ENCODE measurements around the gene KCTD18. TPM values are rescaled to one million over a fixed set of nuclear protein-coding genes. Genes with fewer than 3 reads are reported as not detected.

The KCTD18 gene
- total and polyA plus RNA-seq, 2 of the 8 experiments (the other 6 are each of a cell fraction or from before 2014, with no cell fraction given): 1.6 to 3.1 TPM

- TF ChIP-seq TCF12 (IDR thresholded peaks at IDR 0.05; ENCODE audit: low read depth, low read length) (no peak), HDAC2 (IDR thresholded peaks at IDR 0.05; ENCODE audit: borderline replicate concordance in 1 of 2, low read depth in 2 of 2, low read length in 2 of 2) (no peak), POU5F1 (IDR thresholded peaks at IDR 0.05; ENCODE audit: low read depth, low read length) (no peak), JUN (IDR thresholded peaks at IDR 0.05; ENCODE audit: low read depth, low read length) (no peak), NRF1 (IDR thresholded peaks at IDR 0.05; ENCODE audit: low read depth, low read length) (no peak), CHD1 (IDR thresholded peaks at IDR 0.05; ENCODE audit: low read depth, low read length) (no peak), ATF2 (IDR thresholded peaks at IDR 0.05; ENCODE audit: low read length) (no peak), CBX5 (IDR thresholded peaks at IDR 0.05; ENCODE audit: low read depth, low read length) (no peak), ZNF274 (IDR thresholded peaks at IDR 0.05; ENCODE audit: borderline replicate concordance, extremely low read depth, low read length) (no peak), ATF3 (IDR thresholded peaks at IDR 0.05; ENCODE audit: insufficient read depth, low read depth, low read length) (no peak)
Observed at GRCh38 chr2:200466425-200467418, 43.1 kb downstream of the KCTD18 start (continued).
